GM12873 (cell line): Measurements from ENCODE around the gene OSBPL10.

Experiments
- TF ChIP-seq, protein P1 (sequence below): IDR thresholded peaks from 2 replicates; pipeline ENCODE4 v1.5.1; 2012; ENCODE audit warnings: low read depth, mild to moderate bottlenecking, moderate library complexity, low read length, control low read depth; ENCODE audit not compliant: insufficient read depth; ENCODE audit errors: missing control alignments

OSBPL10 gene

GRCh38 chr3:31615071-31615875 is 365.8 kb downstream of the OSBPL10 start:
- TF ChIP-seq, protein P1, sequence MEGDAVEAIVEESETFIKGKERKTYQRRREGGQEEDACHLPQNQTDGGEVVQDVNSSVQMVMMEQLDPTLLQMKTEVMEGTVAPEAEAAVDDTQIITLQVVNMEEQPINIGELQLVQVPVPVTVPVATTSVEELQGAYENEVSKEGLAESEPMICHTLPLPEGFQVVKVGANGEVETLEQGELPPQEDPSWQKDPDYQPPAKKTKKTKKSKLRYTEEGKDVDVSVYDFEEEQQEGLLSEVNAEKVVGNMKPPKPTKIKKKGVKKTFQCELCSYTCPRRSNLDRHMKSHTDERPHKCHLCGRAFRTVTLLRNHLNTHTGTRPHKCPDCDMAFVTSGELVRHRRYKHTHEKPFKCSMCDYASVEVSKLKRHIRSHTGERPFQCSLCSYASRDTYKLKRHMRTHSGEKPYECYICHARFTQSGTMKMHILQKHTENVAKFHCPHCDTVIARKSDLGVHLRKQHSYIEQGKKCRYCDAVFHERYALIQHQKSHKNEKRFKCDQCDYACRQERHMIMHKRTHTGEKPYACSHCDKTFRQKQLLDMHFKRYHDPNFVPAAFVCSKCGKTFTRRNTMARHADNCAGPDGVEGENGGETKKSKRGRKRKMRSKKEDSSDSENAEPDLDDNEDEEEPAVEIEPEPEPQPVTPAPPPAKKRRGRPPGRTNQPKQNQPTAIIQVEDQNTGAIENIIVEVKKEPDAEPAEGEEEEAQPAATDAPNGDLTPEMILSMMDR, result no peak

DNA sequence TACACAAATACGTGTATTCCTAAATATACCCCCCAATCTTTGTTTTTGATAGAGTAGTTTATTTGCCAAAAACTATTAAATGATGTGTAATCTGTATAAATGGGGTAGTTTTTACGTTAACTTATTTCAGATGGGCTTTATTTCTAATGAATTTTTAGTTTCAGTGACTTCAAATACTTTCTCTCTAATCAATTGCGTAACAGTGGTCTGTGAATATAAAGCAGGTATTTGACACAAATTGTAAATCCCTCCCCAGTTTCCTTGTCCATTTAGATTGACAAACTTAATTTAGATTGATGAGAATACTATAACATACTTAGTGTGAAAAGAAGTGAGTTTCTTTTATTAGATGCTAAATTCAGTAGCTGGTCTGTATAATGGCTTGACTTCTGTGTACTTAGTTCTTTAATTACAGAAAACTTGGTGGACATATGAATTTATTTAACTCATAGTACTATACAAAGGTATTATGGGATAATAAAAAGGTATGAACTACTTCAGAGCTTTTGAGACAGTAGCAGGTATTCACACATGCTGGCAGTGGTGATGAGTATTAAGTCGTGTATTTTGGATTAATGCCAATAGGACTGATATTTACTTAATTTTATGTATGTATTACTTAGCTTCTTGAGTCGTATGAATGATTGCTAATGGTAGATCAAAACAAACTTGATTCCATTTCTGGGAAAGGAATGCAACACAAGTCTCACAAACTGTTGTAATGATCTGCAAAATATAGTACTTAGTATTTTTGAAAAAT is 366.7 kb downstream of the OSBPL10 start:
- TF ChIP-seq, protein P1, result no peak

- TF ChIP-seq, protein P1, result no peak
Measured at GRCh38 chr3:31613654-31614053, 367.4 kb downstream of the OSBPL10 start.

- TF ChIP-seq, protein P1, result no peak
Measured at GRCh38 chr3:31613177-31613576, 367.9 kb downstream of the OSBPL10 start.
